HG03571 (cell line): ENCODE results near the gene PIK3CD.
A peak's percentile ranks its signal among the peaks of the same experiment; 100 is the strongest.

ENCODE experiments used
- ATAC-seq: cut with Tn5 transposase; IDR thresholded peaks from one replicate; pipeline ENCODE4 v1.9.1; 2021; ENCODE audit not compliant: unreplicated experiment

The PIK3CD gene

GRCh38 chr1:9717193-9718005, 65.9 kb downstream of the PIK3CD start:
- peak; percentile 60 for ATAC-seq

DNA sequence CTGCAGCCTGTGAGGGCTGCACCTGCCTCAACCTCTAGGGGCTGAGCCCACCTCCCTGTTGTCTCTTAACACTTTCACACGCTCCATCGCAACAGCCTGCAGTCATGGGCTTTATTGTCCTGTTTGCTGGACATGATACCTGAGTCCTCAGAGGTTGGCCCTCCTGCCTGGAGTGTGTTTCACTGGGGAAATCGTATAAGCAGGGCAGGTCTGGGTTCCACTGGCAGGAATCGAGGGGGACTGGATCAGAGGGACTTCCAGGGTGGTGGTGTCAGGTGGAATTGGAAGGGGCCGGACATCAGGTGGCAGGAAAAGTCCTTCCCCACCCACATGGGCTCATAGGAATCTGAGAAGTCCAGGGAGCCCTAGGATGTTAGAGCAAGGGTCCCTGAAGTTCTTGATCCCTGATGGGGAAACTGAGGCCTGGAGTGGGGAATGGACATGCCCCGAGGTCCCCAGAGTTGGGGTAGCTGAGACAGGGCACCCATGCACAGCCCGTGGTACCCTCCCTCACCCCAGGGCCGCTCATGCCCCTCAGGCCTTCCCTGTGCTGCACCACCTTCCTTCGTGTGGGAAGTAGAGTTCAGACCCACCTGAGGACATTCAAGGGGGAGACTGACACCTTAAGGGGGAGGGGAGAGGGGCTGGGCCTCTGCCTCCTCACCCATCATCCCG, 66.6 kb downstream of the PIK3CD start:
- ATAC-seq, result no peak

- no peak for ATAC-seq
Observed at GRCh38 chr1:9719978-9720722, 68.6 kb downstream of the PIK3CD start.

GRCh38 chr1:9720785-9721605, 69.5 kb downstream of the PIK3CD start:
- no peak for ATAC-seq

GRCh38 chr1:9721606-9722377, 70.3 kb downstream of the PIK3CD start:
- ATAC-seq, result no peak

DNA sequence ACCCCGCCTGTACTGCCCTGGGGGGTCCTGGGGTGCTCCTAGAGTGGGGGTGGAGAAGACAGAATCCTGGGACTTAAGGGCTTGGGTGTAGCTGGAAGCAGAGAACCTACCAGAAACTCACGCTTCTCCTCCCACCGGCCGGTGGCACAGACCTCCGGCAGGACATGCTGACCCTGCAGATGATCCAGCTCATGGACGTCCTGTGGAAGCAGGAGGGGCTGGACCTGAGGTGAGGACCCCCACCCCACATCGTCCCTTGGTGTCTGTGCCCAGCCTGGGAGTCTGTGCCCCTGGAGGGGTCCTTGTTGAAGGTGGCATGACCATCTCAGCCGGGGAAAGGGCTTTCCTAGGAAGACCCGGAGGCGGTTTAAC, 70.8 kb downstream of the PIK3CD start:
- no peak for ATAC-seq

DNA sequence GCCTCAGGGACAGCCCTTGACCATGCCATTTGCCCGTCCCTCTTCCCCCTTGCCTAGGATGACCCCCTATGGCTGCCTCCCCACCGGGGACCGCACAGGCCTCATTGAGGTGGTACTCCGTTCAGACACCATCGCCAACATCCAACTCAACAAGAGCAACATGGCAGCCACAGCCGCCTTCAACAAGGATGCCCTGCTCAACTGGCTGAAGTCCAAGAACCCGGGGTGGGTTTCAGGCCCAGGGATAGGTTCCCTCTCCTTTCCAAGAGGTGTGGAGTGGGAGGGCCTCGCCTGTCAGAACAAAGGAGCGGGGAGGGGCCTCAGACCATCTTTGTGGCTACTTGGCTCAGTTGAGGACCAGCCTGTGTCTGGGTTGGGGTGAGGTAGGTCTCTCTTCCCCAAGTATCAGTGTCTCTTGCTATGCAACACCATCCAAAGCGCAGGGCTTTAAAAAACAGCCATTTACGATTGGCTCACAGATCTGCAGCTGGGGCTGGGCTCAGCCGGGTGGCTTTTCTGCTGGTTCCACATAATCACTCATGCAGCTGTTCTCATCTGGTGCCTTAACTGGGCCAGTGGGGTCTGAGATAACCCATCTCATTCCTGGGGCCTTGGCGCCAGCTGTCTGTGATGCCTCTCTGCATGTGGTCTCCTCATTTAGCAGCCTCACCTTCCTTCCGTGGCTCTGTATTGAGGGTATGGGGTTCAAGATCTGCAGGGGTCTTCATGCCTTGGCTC, 71.7 kb downstream of the PIK3CD start:
- no peak for ATAC-seq

- ATAC-seq, result no peak
Observed at GRCh38 chr1:9723926-9724325, 72.4 kb downstream of the PIK3CD start.

DNA sequence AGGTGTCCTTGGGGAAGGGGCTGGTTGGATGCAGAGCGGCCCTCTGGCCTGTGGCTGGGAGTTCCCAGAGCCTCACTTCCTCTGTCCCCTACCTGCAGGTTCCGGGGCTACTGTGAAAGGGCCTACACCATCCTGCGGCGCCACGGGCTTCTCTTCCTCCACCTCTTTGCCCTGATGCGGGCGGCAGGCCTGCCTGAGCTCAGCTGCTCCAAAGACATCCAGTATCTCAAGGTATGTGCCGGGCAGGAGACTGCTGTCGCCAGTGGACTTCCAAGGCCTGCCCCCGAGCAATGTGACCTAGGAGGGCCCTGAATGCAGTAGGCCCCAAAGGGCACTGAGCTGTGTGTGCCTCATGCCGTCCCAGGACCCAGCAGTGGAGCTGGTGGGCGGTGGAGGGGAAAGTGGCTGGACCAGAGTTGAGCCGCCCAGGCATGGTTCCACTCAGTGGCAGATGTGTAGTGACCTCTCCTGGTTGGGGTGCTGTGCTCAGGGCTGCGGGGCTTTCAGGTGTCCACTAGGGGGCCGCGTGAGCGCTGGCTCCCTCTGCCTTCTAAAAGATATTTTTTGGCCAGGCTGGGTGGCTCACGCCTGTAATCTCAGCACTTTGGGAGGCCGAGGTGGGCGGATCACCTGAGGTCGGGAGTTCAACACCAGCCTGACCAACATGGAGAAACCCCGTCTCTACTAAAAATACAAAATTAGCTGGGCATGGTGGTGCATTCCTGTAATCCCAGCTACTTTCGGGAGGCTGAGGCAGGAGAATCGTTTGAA, 73.4 kb downstream of the PIK3CD start:
- peak; percentile 48 for ATAC-seq

DNA sequence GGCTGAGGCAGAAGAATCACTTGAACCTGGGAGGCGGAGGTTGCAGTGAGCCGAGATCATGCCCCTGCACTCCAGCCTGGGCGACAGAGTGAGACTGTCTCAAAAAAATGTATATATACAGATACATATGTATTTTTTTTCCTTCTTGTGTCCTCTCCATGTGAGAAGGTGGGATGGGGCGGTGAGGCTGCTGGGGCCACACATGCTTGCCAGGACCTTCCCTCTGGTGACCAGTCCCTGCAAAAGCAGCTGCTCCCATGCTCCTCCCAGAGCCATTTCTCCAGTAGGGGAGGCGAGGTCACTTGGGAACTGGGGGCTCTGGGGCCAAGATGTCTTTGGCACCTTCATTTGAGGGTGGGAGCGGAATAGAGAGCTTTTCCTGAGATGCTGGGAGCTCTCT, 74.9 kb downstream of the PIK3CD start:
- ATAC-seq, result no peak

DNA sequence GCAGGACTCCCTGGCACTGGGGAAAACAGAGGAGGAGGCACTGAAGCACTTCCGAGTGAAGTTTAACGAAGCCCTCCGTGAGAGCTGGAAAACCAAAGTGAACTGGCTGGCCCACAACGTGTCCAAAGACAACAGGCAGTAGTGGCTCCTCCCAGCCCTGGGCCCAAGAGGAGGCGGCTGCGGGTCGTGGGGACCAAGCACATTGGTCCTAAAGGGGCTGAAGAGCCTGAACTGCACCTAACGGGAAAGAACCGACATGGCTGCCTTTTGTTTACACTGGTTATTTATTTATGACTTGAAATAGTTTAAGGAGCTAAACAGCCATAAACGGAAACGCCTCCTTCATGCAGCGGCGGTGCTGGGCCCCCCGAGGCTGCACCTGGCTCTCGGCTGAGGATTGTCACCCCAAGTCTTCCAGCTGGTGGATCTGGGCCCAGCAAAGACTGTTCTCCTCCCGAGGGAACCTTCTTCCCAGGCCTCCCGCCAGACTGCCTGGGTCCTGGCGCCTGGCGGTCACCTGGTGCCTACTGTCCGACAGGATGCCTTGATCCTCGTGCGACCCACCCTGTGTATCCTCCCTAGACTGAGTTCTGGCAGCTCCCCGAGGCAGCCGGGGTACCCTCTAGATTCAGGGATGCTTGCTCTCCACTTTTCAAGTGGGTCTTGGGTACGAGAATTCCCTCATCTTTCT, 75.5 kb downstream of the PIK3CD start:
- ATAC-seq, result no peak

GRCh38 chr1:9728451-9729295, 77.1 kb downstream of the PIK3CD start:
- ATAC-seq, result no peak

DNA sequence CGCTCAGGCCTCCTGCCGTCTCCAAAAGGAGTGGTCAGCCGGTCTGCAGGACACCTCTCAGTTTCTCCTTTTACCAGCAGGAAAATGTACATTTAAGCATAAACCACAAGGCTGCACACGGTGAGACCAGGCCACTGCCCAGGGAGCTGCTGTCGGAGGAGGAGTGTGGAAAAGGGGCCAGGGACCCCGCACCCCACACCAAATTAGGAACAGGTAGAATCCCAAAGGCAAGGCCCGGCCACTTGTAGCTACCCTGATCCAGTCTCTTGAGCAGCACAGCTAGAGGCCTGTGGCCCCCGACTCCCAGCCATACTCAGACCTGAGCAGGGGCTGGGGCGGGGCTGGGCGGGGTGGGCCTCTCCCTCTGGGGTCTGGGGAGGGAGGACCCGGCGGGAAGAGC, 78.0 kb downstream of the PIK3CD start:
- ATAC-seq, result no peak

DNA sequence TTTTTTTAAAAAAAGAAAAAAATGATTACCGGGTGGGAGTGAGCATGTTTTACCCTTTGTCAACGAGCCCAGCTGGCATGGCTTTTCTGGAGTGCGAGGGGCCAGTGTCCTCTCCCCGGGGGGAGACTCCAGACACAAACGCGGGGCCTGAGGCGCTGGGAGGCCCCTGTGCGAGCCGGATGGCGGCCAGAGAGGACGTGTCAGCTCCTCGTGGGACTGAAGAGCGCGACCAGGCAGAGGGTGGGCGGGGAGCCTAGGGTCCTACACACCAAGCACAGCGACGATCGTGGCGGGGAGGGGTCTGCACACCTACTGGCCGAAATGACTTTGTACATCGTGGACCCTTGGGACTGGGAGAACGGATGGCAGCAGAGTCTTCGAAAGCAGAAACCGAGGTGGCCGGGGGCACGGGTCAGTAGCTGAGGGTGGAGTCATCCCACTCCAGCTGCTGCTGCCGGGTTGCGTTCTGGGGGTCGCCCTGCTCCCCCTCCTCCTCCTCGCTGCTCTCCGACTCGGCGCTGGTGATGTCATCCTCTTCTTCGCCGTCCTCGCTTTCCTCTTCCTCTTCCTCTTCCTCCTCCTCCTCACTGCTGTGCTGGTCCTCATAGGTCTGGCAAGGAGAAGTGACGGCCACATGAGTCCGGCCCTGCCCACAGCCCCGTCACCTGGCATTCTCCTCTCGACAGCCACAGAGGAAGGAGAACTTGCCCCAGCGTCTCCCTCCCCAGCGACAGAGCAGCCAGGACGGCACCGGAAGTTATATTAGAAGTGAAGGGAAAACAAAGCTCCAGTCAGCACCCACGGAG, 78.8 kb downstream of the PIK3CD start:
- no peak for ATAC-seq

DNA sequence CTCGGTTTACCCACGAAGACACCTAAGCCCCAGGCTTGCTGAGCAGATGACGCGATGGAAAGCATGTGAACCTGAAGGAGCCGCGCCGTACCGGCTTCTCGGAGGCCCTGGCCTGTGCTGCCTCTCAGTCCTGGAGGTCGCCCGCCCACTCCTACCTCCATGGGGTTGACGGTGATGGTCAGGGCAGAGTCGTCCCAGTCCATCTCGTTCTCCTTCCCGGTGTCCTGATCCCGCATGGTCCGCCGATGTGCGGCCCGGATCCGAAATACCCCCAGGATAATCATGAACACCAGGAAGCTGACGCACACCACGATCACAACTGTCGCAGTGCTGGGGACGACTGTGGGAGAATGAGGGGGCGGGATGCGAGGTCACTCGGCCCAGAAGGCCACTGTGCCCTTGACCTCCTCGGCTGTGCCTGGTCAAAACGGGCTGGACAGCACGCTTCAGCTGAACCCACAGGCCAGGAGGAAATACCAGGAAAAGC, 79.6 kb downstream of the PIK3CD start:
- no peak for ATAC-seq

- no peak for ATAC-seq
Observed at GRCh38 chr1:9731561-9731960, 80.0 kb downstream of the PIK3CD start.
